Mucosa of descending colon (tissue), 3 donors: ENCODE data around the gene CYLD. TPM values are rescaled to one million over a fixed set of nuclear protein-coding genes. Genes with fewer than 3 reads are reported as not detected.

ENCODE experiments used
- ATAC-seq: fragments of 200-7000 bp; cut with Tn5 transposase; one replicate; pipeline ENCODE4 v1.9.1; 2020; ENCODE audit warnings: mild to moderate bottlenecking, moderate library complexity
- DNase-seq, 3 donors: peaks; one replicate each; pipeline ENCODE4 v3.0.0-alpha.2; 2020
- H3K36me3 ChIP-seq: fragments of 200-600 bp; one replicate; pipeline ENCODE4 v1.8.0; 2021; ENCODE audit warnings: low read depth, mild to moderate bottlenecking
- H3K4me1 ChIP-seq: fragments of 200-600 bp; one replicate; pipeline ENCODE4 v1.8.0; 2021; ENCODE audit warnings: low read depth, mild to moderate bottlenecking
- H3K4me3 ChIP-seq: fragments of 200-600 bp; one replicate; pipeline ENCODE4 v1.8.0; 2021; ENCODE audit warnings: mild to moderate bottlenecking
- H3K9me3 ChIP-seq: fragments of 200-600 bp; one replicate; pipeline ENCODE4 v1.8.0; 2021; ENCODE audit warnings: mild to moderate bottlenecking
- intact Hi-C, 2 donors: fragments of 100-400 bp; cut with DNase I in 1 of 2; cut with micrococcal nuclease in 1 of 2; formaldehyde crosslinking; loops; one replicate each; pipeline versions ENCODE4 v1.11.0 to v1.11.1; 2022; cut with DNase I, micrococcal nuclease
- total RNA-seq, 3 donors: library from RNA; stranded (reverse); fragmentation: NEBNext Ultra II Directional in 2 of 3; extraction: Animal tissue kit (Norgen Biotek cat#: 25700) in 2 of 3; gene quantifications; one replicate each; pipeline versions ENCODE4 v1.2.1 to v1.2.4, GENCODE V29; 2021 to 2023
- TF ChIP-seq, protein P1 (sequence below): fragments of 200-600 bp; IDR thresholded peaks from one replicate; pipeline ENCODE4 v1.8.0; 2022; ENCODE audit warnings: antibody characterized with exemption, mild to moderate bottlenecking
- donor health status: DM: no; HTN: no; CAD: no; lungs with moderate emphysema.
- donor health status: DM: no; HTN: no; CAD: no.
- donor health status: DM: no; HTN: yes; CAD: no.

The CYLD gene
- total RNA-seq, 3 donors from 2014 or later, result 24.7 to 44.4 (median 35.5) TPM

DNA sequence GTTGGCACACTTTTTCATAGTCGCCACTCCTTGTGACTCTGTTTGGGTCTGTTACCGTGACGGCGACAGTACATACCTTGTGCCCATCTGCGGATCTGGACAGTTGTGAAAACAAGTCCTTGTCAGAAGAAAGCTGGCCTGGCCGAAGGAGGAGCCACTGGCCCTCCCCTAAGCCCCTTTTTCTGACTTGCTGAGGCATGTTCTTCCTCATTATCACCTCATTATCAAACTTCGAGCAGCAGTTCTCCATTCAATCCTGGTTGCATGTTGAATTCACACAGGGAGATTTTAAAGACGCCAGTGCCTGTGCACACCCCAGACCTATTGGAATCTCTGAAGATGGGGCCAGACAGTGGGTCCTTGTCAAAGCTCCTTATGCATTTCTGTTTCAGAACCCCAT is 61.1 kb downstream of the CYLD start:
- H3K9me3 ChIP-seq, result no peaks in the 10 kb centered on the region
- intact Hi-C loops, result no loop called here
- no peaks in the 10 kb centered on the region for H3K36me3 ChIP-seq
- ATAC-seq, result no peak
- TF ChIP-seq, protein P1, sequence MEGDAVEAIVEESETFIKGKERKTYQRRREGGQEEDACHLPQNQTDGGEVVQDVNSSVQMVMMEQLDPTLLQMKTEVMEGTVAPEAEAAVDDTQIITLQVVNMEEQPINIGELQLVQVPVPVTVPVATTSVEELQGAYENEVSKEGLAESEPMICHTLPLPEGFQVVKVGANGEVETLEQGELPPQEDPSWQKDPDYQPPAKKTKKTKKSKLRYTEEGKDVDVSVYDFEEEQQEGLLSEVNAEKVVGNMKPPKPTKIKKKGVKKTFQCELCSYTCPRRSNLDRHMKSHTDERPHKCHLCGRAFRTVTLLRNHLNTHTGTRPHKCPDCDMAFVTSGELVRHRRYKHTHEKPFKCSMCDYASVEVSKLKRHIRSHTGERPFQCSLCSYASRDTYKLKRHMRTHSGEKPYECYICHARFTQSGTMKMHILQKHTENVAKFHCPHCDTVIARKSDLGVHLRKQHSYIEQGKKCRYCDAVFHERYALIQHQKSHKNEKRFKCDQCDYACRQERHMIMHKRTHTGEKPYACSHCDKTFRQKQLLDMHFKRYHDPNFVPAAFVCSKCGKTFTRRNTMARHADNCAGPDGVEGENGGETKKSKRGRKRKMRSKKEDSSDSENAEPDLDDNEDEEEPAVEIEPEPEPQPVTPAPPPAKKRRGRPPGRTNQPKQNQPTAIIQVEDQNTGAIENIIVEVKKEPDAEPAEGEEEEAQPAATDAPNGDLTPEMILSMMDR, result no peak
- no peaks in the 10 kb centered on the region for H3K4me1 ChIP-seq
- no peak for DNase-seq
- no peak overlapping the region for H3K4me3 ChIP-seq

DNA sequence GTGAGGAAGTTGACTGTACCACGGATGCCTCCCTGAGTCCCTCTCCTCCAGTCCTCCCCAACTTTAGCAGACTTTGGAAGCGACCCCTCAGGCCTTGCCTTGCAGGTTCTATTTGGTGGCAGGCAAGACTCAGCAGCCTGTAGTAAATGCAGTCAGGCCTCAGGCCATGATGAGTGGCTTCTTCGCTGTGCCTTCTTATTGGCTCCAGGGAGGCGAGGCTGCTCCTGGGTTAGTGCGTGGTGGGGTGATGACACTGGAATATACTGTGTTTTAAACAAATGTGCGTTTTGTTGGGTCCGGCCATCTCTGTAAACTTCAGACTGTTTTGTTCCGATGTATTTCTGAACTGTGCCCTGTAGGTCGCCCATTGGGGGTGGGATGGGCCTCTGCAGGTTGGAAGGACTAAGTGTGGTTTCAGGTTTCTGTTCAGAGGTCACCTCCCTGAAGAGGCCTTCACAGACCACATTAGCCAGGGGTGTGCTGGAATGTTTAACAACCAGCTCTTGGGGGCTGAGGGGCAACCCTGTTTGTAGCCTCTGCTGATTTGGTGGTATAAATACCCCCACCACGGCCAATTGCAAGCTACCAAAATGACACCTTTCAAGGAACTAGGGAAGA is 62.5 kb downstream of the CYLD start:
- ATAC-seq (no peak), DNase-seq (no peak)
- no peaks in the 10 kb centered on the region for H3K36me3 ChIP-seq
- H3K4me1 ChIP-seq, result no peaks in the 10 kb centered on the region
- H3K9me3 ChIP-seq, result no peaks in the 10 kb centered on the region
- no peak overlapping the region for H3K4me3 ChIP-seq
- TF ChIP-seq, protein P1, result no peak
- intact Hi-C loops, result no loop called here

DNA sequence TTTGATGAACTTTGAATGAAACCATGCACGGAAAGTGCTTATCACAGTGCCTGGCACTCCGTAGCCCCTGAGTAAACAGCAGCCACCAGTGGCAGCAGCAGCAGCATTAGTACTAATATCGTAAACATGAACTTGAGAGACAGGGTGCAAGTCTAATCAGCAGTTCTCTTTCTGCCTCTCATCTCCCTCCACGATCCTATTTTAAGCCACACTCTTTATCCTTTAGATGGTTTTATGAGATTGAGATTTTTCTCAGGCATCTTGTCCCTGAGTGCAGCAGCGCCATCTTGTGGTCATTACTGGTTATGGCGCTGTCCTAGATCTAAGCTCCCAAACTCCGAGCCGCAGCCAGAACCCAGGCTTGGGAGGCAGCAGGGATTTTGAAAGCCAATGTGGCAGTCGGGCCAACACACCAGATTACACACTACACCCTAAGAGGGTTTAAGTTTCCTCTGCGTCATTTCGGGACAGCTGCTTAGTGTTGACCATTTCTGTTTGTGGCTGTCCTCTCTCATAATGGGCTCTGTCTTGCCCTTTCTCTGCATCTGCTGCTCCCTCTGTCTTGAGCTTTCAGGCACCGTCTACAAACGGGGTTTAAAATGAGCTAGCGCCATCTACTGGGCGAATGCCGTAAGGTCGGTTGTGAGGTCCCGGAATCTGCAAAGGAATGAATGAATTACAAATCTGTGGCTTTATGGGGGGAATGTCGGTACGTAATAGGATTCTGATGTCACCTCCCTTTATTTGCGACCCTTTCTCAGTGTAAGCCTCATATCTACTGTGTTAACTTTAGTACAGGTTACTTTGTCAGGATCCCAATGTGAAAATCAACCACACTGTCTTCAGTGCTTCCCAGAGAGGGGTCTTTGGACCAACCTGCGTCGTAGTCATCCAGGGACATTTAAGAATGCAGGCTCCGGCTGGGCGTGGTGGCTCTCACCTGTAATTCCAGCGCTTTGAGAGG is 64.5 kb downstream of the CYLD start:
- TF ChIP-seq, protein P1, result peak; percentile 94
- peak; percentile 97 for ATAC-seq
- Histone ChIP-seq H3K4me1 (no peaks in the 10 kb centered on the region), H3K9me3 (no peaks in the 10 kb centered on the region), H3K4me3 (no peak overlapping the region), H3K36me3 (no peaks in the 10 kb centered on the region)
- intact Hi-C loops, result no loop called here
- peak; percentile 76 to 90 (median 81) for DNase-seq

DNA sequence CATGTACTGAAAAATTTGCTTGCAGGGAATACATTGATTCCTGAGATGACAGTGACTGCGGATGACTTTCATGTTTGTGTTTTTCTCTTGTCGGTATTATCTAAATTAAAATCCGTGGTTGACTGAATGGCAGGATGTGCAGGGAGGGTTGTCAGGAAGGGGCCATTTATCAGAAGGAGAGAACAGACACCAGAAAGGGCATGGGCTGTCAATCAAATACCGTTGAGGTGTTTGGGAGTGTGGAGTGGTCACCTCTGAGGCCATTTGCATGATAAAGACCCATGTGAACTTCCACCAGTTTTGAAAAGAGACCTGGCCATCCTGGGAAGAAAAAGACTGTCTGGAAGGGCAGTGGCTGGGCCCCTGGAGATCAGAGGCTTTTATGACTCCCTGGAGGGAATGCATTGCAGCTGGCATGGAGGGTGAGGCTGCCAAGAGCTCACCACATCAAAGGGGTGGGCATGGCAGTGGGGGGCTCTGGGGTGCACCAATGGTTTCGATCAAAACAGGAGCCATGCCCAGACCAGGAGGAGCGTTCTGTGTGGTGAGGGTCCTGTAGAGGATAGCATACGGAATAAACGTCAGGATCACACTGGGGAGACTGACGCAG is 67.1 kb downstream of the CYLD start:
- Histone ChIP-seq H3K4me3 (no peak overlapping the region), H3K36me3 (no peaks in the 10 kb centered on the region), H3K4me1 (no peaks in the 10 kb centered on the region), H3K9me3 (no peaks in the 10 kb centered on the region)
- intact Hi-C loops, result no loop called here
- DNase-seq (no peak), ATAC-seq (no peak)
- TF ChIP-seq, protein P1, result no peak

DNA sequence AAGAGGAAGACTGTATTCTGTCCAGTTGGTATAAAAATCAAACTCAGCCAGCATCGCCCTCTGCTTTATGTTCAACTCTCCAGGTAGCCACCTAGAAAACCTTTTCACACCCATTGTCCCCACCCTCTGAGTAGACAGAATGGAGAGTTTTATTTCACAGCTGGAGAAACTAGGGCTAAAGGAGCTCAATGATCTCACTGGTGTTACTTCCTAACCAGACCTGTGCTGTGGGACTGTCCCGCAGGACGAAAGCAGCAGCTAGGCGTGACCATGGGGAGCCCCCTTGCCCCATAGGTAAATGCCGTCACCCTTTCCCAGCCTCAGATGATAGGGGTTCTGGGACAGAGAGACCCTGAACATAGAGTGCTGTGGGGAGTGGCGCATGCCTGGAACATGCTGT is 67.7 kb downstream of the CYLD start:
- TF ChIP-seq, protein P1, result no peak
- intact Hi-C loops, result no loop called here
- ATAC-seq (no peak), DNase-seq (no peak)
- Histone ChIP-seq H3K36me3 (no peaks in the 10 kb centered on the region), H3K9me3 (no peaks in the 10 kb centered on the region), H3K4me3 (no peak overlapping the region), H3K4me1 (no peaks in the 10 kb centered on the region)
